ENCODE measurements around the gene STAG1.
A peak's percentile ranks its signal among the peaks of the same experiment; 100 is the strongest.

Gene STAG1

DNA sequence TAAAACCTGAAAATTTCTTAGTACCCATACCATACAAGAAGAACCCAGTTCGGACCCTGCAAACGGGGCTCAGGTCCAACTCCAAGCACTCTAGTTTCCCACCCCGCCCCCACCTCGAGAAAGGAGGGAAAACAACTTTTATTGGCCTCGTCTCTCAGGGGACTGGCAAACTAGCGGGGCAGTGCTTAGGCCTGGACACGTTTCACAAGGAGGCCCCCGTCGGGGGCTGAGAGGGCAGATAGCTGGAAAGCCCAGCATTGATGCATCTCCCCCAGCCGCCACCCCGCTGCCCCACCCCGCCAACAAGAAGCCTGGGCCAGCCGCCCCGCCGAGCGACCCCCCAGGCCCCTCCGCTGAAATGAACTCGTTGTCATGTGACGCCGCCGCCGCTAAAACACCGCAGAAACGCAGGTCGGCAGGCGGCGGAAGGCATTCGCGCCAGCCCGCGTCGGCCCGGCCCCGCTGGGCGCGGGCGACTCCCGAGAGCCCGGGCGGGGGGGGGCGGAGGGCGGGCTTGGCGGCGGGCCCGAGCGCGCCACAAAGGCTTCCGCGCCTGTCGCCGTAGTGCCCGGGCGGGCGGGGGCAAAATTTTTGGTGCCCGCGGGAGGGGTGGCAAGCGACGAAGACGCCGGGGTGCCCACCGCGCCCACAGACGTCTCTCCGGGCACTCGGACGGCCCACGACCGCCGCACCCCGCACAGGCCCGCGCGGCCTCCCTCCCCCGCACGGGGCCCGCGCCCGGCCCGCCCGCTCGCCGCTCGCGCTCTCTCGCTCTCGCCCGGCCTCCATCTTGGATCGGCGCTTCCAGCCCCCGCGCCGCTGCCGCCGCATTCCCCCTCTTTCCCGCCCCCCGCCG lies 634 bp downstream of the STAG1 start (continued):
- TF ChIP-seq PATZ1 (tag by site-specific recombination; IDR thresholded peaks at IDR 0.05), result peak; percentile 92
- TF ChIP-seq, protein P1, sequence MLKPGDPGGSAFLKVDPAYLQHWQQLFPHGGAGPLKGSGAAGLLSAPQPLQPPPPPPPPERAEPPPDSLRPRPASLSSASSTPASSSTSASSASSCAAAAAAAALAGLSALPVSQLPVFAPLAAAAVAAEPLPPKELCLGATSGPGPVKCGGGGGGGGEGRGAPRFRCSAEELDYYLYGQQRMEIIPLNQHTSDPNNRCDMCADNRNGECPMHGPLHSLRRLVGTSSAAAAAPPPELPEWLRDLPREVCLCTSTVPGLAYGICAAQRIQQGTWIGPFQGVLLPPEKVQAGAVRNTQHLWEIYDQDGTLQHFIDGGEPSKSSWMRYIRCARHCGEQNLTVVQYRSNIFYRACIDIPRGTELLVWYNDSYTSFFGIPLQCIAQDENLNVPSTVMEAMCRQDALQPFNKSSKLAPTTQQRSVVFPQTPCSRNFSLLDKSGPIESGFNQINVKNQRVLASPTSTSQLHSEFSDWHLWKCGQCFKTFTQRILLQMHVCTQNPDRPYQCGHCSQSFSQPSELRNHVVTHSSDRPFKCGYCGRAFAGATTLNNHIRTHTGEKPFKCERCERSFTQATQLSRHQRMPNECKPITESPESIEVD (tag by site-specific recombination; IDR thresholded peaks at IDR 0.05), result peak; percentile 75
- TF ChIP-seq ZBTB7A (tag by site-specific recombination; IDR thresholded peaks at IDR 0.05; ENCODE audit: low read depth), result no peak
- 0 out of 2 replicates have a peak, but pooled peaks have one; percentile 41 for TF ChIP-seq ZNF561 (tag by site-specific recombination; IDR thresholded peaks at IDR 0.05; ENCODE audit: borderline replicate concordance)
- 0 out of 2 replicates have a peak, but pooled peaks have one; percentile 36 for TF ChIP-seq ZNF76 (tag by site-specific recombination; IDR thresholded peaks at IDR 0.05; ENCODE audit: borderline replicate concordance, low read depth)
- peak; percentile 43; the same call in 1 of the 2 replicates for TF ChIP-seq SP3 (tag by site-specific recombination; IDR thresholded peaks at IDR 0.05)
- peak; percentile 48; the same call in 1 of the 2 replicates for TF ChIP-seq ZNF600 (tag by site-specific recombination; IDR thresholded peaks at IDR 0.05)
- no peak for TF ChIP-seq EGR2 (tag by site-specific recombination; IDR thresholded peaks at IDR 0.05; ENCODE audit: low read depth)
- TF ChIP-seq KLF8 (tag by site-specific recombination; IDR thresholded peaks at IDR 0.05), result peak; percentile 72
- TF ChIP-seq ZNF610 (tag by site-specific recombination; IDR thresholded peaks at IDR 0.05; ENCODE audit: borderline replicate concordance), result 0 out of 2 replicates have a peak, but pooled peaks have one; percentile 36
- no peak for TF ChIP-seq ZNF292 (tag by site-specific recombination; IDR thresholded peaks at IDR 0.05; ENCODE audit: borderline replicate concordance, low read depth)
- TF ChIP-seq ZSCAN30 (tag by site-specific recombination; IDR thresholded peaks at IDR 0.05), result 0 out of 2 replicates have a peak, but pooled peaks have one; percentile 58
- TF ChIP-seq ZNF146 (tag by site-specific recombination; IDR thresholded peaks at IDR 0.05), result no peak
- TF ChIP-seq ZNF629 (tag by site-specific recombination; IDR thresholded peaks at IDR 0.05), result peak; percentile 58
- TF ChIP-seq ZNF707 (tag by site-specific recombination; IDR thresholded peaks at IDR 0.05), result no peak
- peak; percentile 86 for TF ChIP-seq ZIC2 (tag by site-specific recombination; IDR thresholded peaks at IDR 0.05)
- 0 out of 2 replicates have a peak, but pooled peaks have one; percentile 47 for TF ChIP-seq PRDM1 (tag by site-specific recombination; IDR thresholded peaks at IDR 0.05)
- TF ChIP-seq ZNF596 (tag by site-specific recombination; IDR thresholded peaks at IDR 0.05), result 0 out of 2 replicates have a peak, but pooled peaks have one; percentile 44
- peak; percentile 85 for TF ChIP-seq ZXDB (tag by site-specific recombination; IDR thresholded peaks at IDR 0.05)
- peak; percentile 78 for TF ChIP-seq ZNF335 (tag by site-specific recombination; conservative IDR thresholded peaks at IDR 0.05)
- TF ChIP-seq, protein P2, sequence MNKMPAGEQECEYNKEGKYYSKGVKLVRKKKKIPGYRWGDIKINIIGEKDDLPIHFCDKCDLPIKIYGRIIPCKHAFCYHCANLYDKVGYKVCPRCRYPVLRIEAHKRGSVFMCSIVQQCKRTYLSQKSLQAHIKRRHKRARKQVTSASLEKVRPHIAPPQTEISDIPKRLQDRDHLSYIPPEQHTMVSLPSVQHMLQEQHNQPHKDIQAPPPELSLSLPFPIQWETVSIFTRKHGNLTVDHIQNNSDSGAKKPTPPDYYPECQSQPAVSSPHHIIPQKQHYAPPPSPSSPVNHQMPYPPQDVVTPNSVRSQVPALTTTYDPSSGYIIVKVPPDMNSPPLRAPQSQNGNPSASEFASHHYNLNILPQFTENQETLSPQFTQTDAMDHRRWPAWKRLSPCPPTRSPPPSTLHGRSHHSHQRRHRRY (tag by site-specific recombination; IDR thresholded peaks at IDR 0.05), result no peak
- TF ChIP-seq ZNF544 (tag by site-specific recombination; IDR thresholded peaks at IDR 0.05), result no peak
- TF ChIP-seq SP2 (tag by site-specific recombination; IDR thresholded peaks at IDR 0.05), result peak; percentile 46; the same call in 1 of the 2 replicates
- TF ChIP-seq ZNF514 (tag by site-specific recombination; IDR thresholded peaks at IDR 0.05), result no peak
- peak; percentile 84; the same call in 1 of the 2 replicates for TF ChIP-seq HOXD13 (CRISPR knock-in tag; IDR thresholded peaks at IDR 0.05; ENCODE audit: borderline replicate concordance)
- TF ChIP-seq ZNF138 (tag by site-specific recombination; IDR thresholded peaks at IDR 0.05; ENCODE audit: borderline replicate concordance), result no peak
- TF ChIP-seq ZNF571 (tag by site-specific recombination; IDR thresholded peaks at IDR 0.05), result no peak
- no peak for TF ChIP-seq ZNF132 (tag by site-specific recombination; IDR thresholded peaks at IDR 0.05; ENCODE audit: borderline replicate concordance)
- TF ChIP-seq ZNF426 (tag by site-specific recombination; IDR thresholded peaks at IDR 0.05), result no peak
- TF ChIP-seq, protein P3, sequence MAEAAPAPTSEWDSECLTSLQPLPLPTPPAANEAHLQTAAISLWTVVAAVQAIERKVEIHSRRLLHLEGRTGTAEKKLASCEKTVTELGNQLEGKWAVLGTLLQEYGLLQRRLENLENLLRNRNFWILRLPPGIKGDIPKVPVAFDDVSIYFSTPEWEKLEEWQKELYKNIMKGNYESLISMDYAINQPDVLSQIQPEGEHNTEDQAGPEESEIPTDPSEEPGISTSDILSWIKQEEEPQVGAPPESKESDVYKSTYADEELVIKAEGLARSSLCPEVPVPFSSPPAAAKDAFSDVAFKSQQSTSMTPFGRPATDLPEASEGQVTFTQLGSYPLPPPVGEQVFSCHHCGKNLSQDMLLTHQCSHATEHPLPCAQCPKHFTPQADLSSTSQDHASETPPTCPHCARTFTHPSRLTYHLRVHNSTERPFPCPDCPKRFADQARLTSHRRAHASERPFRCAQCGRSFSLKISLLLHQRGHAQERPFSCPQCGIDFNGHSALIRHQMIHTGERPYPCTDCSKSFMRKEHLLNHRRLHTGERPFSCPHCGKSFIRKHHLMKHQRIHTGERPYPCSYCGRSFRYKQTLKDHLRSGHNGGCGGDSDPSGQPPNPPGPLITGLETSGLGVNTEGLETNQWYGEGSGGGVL (tag by site-specific recombination; IDR thresholded peaks at IDR 0.05), result peak; percentile 70
- no peak for TF ChIP-seq ZBTB21 (tag by site-specific recombination; IDR thresholded peaks at IDR 0.05)
- TF ChIP-seq KLF10 (tag by site-specific recombination; IDR thresholded peaks at IDR 0.05), result 0 out of 2 replicates have a peak, but pooled peaks have one; percentile 42
- no peak for TF ChIP-seq ZNF140 (tag by site-specific recombination; IDR thresholded peaks at IDR 0.05)
- peak; percentile 74; the same call in 1 of the 2 replicates for TF ChIP-seq OVOL3 (tag by site-specific recombination; IDR thresholded peaks at IDR 0.05)
